ENCODE measurements around the gene GIT1. TPM values are rescaled to one million over a fixed set of nuclear protein-coding genes. Genes with fewer than 3 reads are reported as not detected.
A peak's percentile ranks its signal among the peaks of the same experiment; 100 is the strongest.

The GIT1 gene
- 30.0 TPM for polyA plus RNA-seq (ENCODE audit: insufficient read length)

GRCh38 chr17:29589524-29590410, at the start of gene GIT1:
TSS of gene GIT1 (minus strand) at chr17:29589648. CDS start at chr17:29589378, 270 bp downstream.
- peak; percentile 92 for DNase-seq

- no peak for DNase-seq
Measured at GRCh38 chr17:29633886-29634285, 44.4 kb upstream of the GIT1 start.

GRCh38 chr17:29630630-29631193, 41.3 kb upstream of the GIT1 start:
- DNase-seq: no peak

GRCh38 chr17:29629839-29630238, 40.4 kb upstream of the GIT1 start:
- DNase-seq: no peak

GRCh38 chr17:29628644-29629043, 39.2 kb upstream of the GIT1 start:
- no peak for DNase-seq

GRCh38 chr17:29627951-29628350, 38.5 kb upstream of the GIT1 start:
- DNase-seq: no peak

GRCh38 chr17:29625037-29625750, 35.7 kb upstream of the GIT1 start:
- no peak for DNase-seq

GRCh38 chr17:29624586-29624985, 35.1 kb upstream of the GIT1 start:
- no peak for DNase-seq

- no peak for DNase-seq
Measured at GRCh38 chr17:29623283-29623647, 33.8 kb upstream of the GIT1 start.

GRCh38 chr17:29622337-29623282, 33.2 kb upstream of the GIT1 start, which contains the start of gene CORO6:
TSS of gene CORO6 (minus strand) at chr17:29622912. CDS start at chr17:29621421, 1,491 bp downstream.
- no peak for DNase-seq

GRCh38 chr17:29621751-29622194, 32.3 kb upstream of the GIT1 start:
- no peak for DNase-seq

GRCh38 chr17:29620779-29621500, 31.5 kb upstream of the GIT1 start:
- no peak for DNase-seq

GRCh38 chr17:29620271-29620670, 30.8 kb upstream of the GIT1 start:
- DNase-seq: no peak

GRCh38 chr17:29619251-29619650, 29.8 kb upstream of the GIT1 start:
- DNase-seq: no peak

- no peak for DNase-seq
Measured at GRCh38 chr17:29618272-29619065, 29.0 kb upstream of the GIT1 start.

GRCh38 chr17:29617481-29618271, 28.2 kb upstream of the GIT1 start:
- DNase-seq: peak; percentile 63

- no peak for DNase-seq
Measured at GRCh38 chr17:29617125-29617480, 27.7 kb upstream of the GIT1 start.

- DNase-seq: no peak
Measured at GRCh38 chr17:29616300-29617048, 27.0 kb upstream of the GIT1 start.

All from hindlimb muscle (tissue), 1 donor.